ENCODE data around the gene PROSER2. TPM values are rescaled to one million over a fixed set of nuclear protein-coding genes. Genes with fewer than 3 reads are reported as not detected.
A peak's percentile ranks its signal among the peaks of the same experiment; 100 is the strongest.

Gene PROSER2
- polyA plus RNA-seq, 3 donors, result 1.2 to 2.2 (median 2.0) TPM

GRCh38 chr10:11878776-11879175, 55.6 kb downstream of the PROSER2 start:
- Histone ChIP-seq H3K4me2 (replicated peaks; ENCODE audit: extremely low read depth, low read length, poor library complexity, severe bottlenecking) (no peak overlapping the region), H3K9ac (ENCODE audit: insufficient read depth, low read length, poor library complexity, severe bottlenecking) (no peak overlapping the region), H3K27me3 (ENCODE audit: control insufficient read depth in 2 of 2, insufficient read depth in 2 of 2, low read length in 2 of 2) (no peaks in the 10 kb centered on the region), H3K9me3 (replicated peaks in 1 of 2; ENCODE audit: control insufficient read depth in 1 of 2, insufficient read depth in 1 of 2, low read length in 2 of 2) (no peaks in the 10 kb centered on the region), H3K79me2 (ENCODE audit: insufficient read depth, low read length) (no peaks in the 10 kb centered on the region), H3K4me3 (replicated peaks in 1 of 3; ENCODE audit: low read depth in 2 of 3, low read length in 3 of 3) (no peak overlapping the region), H3K4me1 (ENCODE audit: control insufficient read depth in 1 of 2, insufficient read depth in 2 of 2, low read length in 2 of 2) (peaks cover 6 to 9% of the 10 kb centered on the region in 2 donors), H3K27ac (ENCODE audit: low read depth in 1 of 2, low read length in 2 of 2) (no peak overlapping the region), H3K36me3 (replicated peaks in 1 of 2; ENCODE audit: control insufficient read depth in 1 of 2, insufficient read depth in 2 of 2, low read length in 2 of 2) (no peaks in the 10 kb centered on the region), H2AFZ (ENCODE audit: insufficient read depth, low read depth, low read length, poor library complexity, severe bottlenecking) (no peak overlapping the region), H4K20me1 (ENCODE audit: insufficient read depth, low read length) (no peaks in the 10 kb centered on the region)
- H3K27ac Mint-ChIP-seq, result peak overlapping the region in 1 of 7 donors; percentile 23
- DNase-seq, result no peak
- no peak overlapping the region for H3K4me3 Mint-ChIP-seq
- WGBS (ENCODE audit: insufficient coverage), result 97% methylated on average over 12 of the region's 12 CpGs
- intact Hi-C loops (cut with micrococcal nuclease), result no loop called here
- TF ChIP-seq CTCF (IDR thresholded peaks at IDR 0.05), result no peak
- peaks cover 0 to 3% (median 0%) of the 10 kb centered on the region in 3 donors for H3K27me3 Mint-ChIP-seq (ENCODE audit: low read depth in 3 of 3)
- peaks cover 0 to 3% (median 0%) of the 10 kb centered on the region in 7 donors for H3K9me3 Mint-ChIP-seq
- peaks cover 9% of the 10 kb centered on the region for H3K4me1 Mint-ChIP-seq
- no peaks in the 10 kb centered on the region for H3K36me3 Mint-ChIP-seq

- Histone ChIP-seq H4K20me1 (ENCODE audit: insufficient read depth, low read length) (no peaks in the 10 kb centered on the region), H2AFZ (ENCODE audit: insufficient read depth, low read depth, low read length, poor library complexity, severe bottlenecking) (no peak overlapping the region), H3K4me2 (replicated peaks; ENCODE audit: extremely low read depth, low read length, poor library complexity, severe bottlenecking) (no peak overlapping the region), H3K36me3 (replicated peaks in 1 of 2; ENCODE audit: control insufficient read depth in 1 of 2, insufficient read depth in 2 of 2, low read length in 2 of 2) (no peaks in the 10 kb centered on the region), H3K79me2 (ENCODE audit: insufficient read depth, low read length) (no peaks in the 10 kb centered on the region), H3K4me1 (ENCODE audit: control insufficient read depth in 1 of 2, insufficient read depth in 2 of 2, low read length in 2 of 2) (peaks cover 4 to 5% of the 10 kb centered on the region in 2 donors), H3K9ac (ENCODE audit: insufficient read depth, low read length, poor library complexity, severe bottlenecking) (no peak overlapping the region), H3K27me3 (ENCODE audit: control insufficient read depth in 2 of 2, insufficient read depth in 2 of 2, low read length in 2 of 2) (no peaks in the 10 kb centered on the region), H3K27ac (ENCODE audit: low read depth in 1 of 2, low read length in 2 of 2) (no peak overlapping the region), H3K9me3 (replicated peaks in 1 of 2; ENCODE audit: control insufficient read depth in 1 of 2, insufficient read depth in 1 of 2, low read length in 2 of 2) (no peaks in the 10 kb centered on the region), H3K4me3 (replicated peaks in 1 of 3; ENCODE audit: low read depth in 2 of 3, low read length in 3 of 3) (no peak overlapping the region)
- peaks cover 0 to 1% (median 0%) of the 10 kb centered on the region in 3 donors for H3K27me3 Mint-ChIP-seq (ENCODE audit: low read depth in 3 of 3)
- no peaks in the 10 kb centered on the region for H3K36me3 Mint-ChIP-seq
- peaks cover 6% of the 10 kb centered on the region for H3K4me1 Mint-ChIP-seq
- no peak for TF ChIP-seq CTCF (IDR thresholded peaks at IDR 0.05)
- peaks cover 0 to 2% (median 0%) of the 10 kb centered on the region in 7 donors for H3K9me3 Mint-ChIP-seq
- no peak for DNase-seq
- no peak overlapping the region for H3K4me3 Mint-ChIP-seq
- 92% methylated on average over 15 of the region's 15 CpGs for whole genome bisulfite sequencing (ENCODE audit: insufficient coverage)
- intact Hi-C loops (cut with micrococcal nuclease), result no loop called here
- H3K27ac Mint-ChIP-seq, result no peak overlapping the region
These were observed 56.4 kb downstream of the PROSER2 start for GRCh38 chr10:11879387-11880094.

All from CD14-positive monocyte (primary cell).